Mesenteric fat pad (tissue), 1 donor: ENCODE data around the gene MEGF8. TPM values are rescaled to one million over a fixed set of nuclear protein-coding genes. Genes with fewer than 3 reads are reported as not detected.

Experiments
- DNase-seq: peaks from one replicate; pipeline ENCODE4 v3.0.0-alpha.2; 2020; ENCODE audit warnings: low spot score
- total RNA-seq: library from RNA; stranded (reverse); fragmentation: NEBNext Ultra II Directional; extraction: Animal tissue kit (Norgen Biotek cat#: 25700); gene quantifications from one replicate; pipeline ENCODE4 v1.2.1, GENCODE V29; 2021
- donor health status: DM: yes; HTN: yes; CAD: no.

The MEGF8 gene
- total RNA-seq, 1 donor from 2014 or later = 25.8 TPM

GRCh38 chr19:42285988-42286348 lies 39.5 kb upstream of the MEGF8 start:
- DNase-seq = no peak

DNA sequence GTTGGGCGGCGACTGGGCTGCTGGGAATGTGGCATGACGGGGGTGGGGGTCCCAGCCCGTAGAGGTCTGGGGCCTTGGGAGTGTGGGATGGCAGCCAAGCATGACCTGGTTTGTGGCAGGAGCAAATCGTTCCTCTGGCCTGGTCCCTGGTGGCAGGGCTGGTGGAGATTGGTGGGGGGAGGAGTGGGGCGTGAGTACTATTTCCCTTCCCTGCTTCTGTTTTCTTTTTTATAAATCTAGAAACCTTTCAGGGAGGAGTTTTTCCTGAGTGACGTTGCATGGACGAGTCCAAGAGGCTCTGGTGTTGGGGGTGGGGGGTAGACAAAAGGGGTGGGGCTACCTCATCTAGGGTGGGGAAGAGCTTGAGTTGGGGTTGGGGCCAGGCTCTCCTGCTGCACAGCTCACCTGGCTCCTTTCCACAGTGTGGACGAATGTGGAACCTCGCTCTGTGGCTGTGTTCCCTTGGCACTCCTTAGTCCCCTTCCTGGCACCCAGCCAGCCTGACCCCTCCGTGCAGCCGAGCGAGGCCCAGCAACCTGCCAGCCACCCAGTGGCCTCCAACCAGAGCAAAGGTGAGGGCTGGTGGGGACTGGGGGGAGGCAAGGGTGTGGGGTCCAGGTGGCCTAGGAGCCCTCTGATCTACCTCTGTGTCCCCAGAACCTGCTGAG lies 39.0 kb upstream of the MEGF8 start:
- no peak for DNase-seq

GRCh38 chr19:42287017-42287826 lies 38.2 kb upstream of the MEGF8 start:
- DNase-seq = no peak

DNA sequence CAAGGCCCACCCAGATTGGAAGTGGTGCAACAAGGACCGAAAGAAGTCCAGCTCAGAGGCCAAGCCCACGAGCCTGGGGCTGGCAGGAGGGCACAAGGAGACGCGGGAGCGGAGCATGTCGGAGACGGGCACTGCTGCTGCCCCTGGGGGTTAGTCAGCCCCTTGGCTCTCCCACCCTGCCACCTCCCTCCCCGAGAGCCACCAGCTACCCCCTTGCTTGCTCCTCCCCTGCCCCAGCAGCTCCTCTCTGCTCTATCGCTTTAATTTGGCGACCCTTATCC lies 37.7 kb upstream of the MEGF8 start:
- DNase-seq = no peak

GRCh38 chr19:42288387-42288786 lies 37.0 kb upstream of the MEGF8 start:
- no peak for DNase-seq

DNA sequence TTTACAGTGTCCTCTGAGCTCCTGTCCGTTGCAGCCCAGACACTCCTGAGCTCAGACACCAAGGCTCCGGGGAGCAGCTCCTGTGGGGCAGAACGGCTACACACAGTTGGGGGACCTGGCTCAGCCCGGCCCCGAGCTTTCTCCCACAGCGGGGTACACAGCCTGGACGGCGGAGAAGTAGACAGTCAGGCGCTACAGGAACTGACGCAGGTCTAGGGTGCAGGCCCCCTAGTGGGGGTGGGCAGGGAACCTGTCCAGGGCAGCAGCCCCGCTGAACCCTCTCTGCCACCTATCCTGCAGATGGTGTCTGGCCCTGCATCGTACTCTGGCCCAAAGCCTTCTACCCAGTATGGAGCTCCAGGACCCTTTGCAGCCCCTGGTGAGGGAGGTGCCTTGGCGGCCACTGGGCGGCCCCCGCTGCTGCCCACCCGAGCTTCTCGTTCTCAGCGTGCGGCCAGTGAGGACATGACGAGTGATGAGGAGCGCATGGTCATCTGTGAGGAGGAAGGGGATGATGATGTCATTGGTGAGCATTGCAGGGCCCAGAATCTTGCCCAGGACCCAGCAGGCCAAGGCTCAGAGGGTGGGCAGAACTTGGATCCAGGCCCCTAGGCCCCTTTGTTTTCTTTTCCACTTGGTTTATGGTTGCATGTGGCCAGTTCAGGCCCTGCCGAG lies 36.4 kb upstream of the MEGF8 start:
- DNase-seq = no peak

DNA sequence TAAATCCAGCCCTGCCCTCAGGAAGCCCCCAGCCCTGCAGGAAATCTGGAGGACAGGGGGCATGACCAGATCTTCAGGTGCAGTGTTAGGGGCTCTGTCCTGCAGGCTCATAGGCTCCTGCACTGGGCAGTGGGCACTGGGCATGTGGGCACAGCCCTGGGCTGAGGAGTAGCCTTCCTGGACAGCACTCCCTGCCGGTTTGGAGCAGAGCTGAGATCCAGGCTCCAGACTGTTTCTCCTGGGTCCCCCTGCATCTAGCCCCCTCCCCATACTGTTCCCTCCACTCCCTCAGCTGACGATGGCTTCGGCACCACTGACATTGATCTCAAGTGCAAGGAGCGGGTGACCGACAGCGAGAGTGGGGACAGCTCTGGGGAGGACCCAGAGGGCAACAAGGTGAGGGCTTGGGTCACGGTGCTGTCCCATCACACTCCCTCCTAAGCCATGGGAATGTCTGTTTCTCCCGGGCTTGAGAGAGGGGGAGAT lies 35.8 kb upstream of the MEGF8 start:
- DNase-seq = no peak

DNA sequence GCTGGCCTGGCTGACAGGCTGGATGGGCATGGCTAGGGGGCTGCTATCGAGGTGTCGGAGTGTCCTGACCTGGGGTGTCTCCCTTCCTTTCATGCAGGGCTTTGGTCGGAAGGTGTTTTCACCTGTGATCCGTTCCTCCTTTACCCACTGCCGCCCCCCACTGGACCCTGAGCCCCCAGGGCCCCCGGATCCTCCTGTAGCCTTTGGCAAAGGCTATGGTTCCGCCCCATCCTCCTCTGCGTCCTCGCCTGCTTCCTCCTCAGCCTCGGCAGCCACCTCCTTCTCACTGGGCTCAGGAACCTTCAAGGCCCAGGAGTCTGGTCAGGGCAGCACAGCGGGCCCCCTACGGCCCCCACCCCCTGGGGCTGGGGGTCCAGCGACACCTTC lies 35.3 kb upstream of the MEGF8 start:
- DNase-seq = no peak

DNA sequence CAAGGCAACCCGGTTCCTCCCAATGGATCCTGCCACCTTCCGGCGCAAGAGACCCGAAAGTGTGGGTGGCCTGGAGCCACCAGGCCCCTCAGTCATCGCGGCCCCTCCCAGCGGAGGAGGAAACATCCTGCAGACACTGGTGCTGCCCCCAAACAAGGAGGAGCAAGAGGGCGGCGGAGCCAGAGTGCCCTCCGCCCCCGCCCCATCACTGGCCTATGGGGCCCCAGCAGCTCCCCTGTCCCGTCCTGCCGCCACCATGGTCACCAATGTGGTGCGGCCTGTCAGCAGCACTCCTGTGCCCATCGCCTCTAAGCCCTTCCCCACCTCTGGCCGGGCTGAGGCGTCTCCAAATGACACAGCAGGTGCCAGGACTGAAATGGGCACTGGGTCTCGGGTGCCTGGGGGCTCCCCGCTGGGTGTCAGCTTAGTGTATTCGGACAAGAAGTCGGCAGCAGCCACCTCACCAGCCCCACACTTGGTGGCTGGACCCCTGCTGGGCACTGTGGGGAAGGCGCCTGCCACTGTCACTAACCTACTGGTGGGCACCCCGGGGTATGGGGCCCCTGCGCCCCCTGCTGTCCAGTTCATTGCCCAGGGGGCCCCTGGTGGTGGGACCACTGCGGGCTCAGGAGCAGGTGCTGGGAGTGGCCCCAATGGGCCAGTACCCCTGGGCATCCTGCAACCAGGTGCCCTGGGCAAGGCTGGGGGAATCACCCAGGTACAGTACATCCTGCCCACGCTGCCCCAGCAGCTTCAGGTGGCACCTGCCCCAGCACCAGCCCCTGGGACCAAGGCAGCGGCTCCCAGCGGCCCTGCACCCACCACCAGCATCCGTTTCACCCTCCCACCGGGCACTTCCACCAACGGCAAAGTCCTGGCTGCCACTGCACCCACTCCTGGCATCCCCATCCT lies 34.7 kb upstream of the MEGF8 start:
- no peak for DNase-seq

- no peak for DNase-seq
These were observed 34.0 kb upstream of the MEGF8 start for GRCh38 chr19:42291435-42291810.

DNA sequence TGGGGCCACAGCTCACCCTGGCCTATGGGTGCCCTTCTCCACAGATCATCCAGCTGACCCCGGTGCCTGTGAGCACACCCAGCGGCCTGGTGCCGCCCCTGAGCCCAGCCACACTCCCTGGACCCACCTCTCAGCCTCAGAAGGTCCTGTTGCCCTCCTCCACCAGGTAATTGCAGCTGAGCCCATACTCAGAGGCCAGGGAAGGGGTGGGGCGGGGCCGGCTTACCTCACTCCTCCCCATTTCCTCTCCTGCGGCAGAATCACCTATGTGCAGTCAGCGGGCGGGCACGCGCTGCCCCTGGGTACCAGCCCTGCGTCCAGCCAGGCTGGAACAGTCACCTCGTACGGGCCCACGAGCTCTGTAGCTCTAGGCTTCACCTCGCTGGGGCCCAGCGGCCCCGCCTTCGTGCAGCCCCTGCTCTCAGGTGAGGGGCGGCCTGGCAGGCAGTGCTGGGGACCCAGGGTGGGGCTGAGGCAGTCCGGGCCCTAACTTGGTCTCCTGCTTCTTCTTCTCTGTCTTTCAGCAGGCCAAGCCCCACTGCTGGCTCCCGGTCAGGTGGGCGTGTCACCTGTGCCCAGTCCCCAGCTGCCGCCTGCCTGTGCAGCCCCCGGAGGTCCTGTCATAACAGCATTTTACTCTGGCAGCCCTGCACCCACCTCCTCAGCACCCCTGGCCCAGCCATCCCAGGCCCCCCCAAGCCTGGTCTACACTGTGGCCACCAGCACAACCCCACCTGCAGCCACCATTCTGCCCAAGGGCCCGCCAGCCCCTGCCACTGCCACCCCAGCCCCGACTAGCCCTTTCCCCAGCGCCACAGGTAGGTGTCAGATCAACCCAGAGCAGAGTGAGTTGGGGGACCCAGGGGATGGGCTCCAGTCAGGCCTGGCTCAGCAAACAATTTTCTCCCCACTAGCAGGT lies 33.1 kb upstream of the MEGF8 start:
- DNase-seq = no peak

GRCh38 chr19:42292963-42293362 lies 32.5 kb upstream of the MEGF8 start:
- no peak for DNase-seq

DNA sequence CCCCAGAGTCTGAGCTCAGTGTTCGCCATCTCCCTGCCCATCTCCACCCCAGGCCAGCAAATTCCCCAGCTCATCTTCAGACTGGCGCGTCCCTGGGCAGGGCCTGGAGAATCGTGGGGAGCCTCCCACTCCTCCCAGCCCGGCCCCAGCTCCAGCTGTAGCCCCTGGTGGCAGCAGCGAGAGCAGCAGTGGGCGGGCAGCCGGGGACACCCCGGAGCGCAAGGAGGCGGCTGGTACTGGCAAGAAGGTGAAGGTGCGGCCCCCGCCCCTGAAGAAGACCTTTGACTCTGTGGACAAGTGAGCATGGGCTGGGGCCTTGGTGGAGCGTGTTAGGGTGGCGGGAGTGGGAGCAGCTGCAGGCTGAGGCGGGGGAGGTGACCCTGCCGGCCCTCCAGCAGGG lies 31.9 kb upstream of the MEGF8 start:
- DNase-seq = no peak

GRCh38 chr19:42293948-42294347 lies 31.5 kb upstream of the MEGF8 start:
- no peak for DNase-seq

DNA sequence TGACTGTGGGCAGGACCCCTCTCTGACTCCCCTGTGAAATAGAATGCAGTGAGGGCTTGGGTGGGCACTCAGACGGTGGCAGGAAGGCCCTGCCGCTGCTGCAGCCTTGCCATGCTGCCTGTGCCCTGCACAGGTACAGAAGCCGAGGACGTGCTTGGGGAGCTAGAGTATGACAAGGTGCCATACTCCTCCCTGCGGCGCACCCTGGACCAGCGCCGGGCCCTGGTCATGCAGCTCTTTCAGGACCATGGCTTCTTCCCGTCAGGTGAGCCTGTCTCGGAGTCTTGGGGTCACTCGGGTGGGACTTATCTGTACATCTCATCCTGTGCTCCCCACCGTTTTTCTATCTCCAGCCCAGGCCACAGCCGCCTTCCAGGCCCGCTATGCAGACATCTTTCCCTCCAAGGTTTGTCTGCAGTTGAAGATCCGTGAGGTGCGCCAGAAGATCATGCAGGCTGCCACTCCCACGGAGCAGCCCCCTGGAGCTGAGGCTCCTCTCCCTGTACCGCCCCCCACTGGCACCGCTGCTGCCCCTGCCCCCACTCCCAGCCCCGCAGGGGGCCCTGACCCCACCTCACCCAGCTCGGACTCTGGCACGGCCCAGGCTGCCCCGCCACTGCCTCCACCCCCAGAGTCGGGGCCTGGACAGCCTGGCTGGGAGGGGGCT lies 30.8 kb upstream of the MEGF8 start:
- DNase-seq = no peak

- DNase-seq = no peak
These were observed 30.1 kb upstream of the MEGF8 start for GRCh38 chr19:42295342-42295741.

GRCh38 chr19:42295831-42296525 lies 29.5 kb upstream of the MEGF8 start:
- no peak for DNase-seq

DNA sequence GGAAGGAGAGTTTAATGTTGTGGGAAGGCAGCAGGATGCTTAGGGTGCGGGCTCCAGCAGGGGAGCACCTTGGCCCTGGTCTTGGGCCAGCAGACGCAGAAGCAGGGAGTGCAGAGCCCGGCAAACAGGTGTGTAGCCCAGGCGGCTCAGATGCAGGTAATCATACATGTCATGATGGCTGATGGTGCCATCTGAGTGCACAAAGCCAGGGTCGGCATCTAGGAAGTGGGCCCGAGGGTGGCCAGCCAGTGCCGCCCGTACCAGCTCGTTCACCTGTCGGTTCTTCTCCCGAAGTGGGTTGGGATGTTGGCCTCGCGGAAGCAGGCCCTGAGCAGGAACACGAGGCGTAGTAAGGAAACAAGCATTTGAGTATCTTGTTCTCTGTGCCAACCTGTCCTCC lies 28.4 kb upstream of the MEGF8 start:
- no peak for DNase-seq

DNA sequence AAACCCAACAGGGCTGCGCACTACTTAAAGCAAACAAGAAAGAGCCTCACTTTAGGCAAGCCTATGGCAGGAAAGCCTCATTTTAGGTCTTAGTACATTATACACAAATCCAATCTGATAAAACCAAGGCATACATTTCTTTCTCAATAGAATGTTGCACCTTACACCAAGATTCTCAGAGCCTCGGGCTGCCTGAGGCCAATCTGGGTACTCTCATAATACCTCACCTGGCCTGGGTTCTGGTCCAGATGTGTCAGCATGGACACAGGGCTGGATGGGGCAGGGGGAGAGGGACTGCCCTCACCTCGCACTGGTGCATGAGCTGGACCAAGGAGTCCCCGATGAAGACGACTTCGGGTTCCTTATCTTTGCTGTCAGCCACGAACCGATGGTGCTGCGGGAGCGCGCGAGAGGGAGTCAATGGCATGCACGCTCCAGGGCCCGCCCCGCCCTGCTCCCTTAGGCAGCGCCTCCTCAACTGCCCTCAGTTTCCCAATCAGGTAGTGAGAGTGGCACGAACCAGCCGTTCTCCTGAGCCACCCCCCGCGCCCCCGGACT lies 23.7 kb upstream of the MEGF8 start, which contains the start of gene PRR19:
TSS of gene PRR19 (plus strand) at position 487 of the 558 bp plus-strand sequence. CDS start 7,453 bp downstream, outside the sequence.
- DNase-seq = no peak
